Effector CD4-positive, alpha-beta T cell (primary cell): Measurements from ENCODE around the gene GPR135.
A peak's percentile ranks its signal among the peaks of the same experiment; 100 is the strongest.
"Not testable (repeated sequence)": the region's sequence is repeated elsewhere in the genome, so short reads cannot be mapped to it uniquely, and the experiment has no call there.

ENCODE experiments used
- DNase-seq: peaks from one replicate; pipeline ENCODE4 v3.0.0-alpha.2; 2020

GPR135 gene

GRCh38 chr14:59464486-59465315, 479 bp downstream of the GPR135 start:
- DNase-seq = peak; percentile 40

- DNase-seq = no peak
Measured at GRCh38 chr14:59463787-59464485, 1.2 kb downstream of the GPR135 start.

GRCh38 chr14:59461891-59462290, 3.3 kb downstream of the GPR135 start:
- DNase-seq = no peak

- no peak for DNase-seq
Measured at GRCh38 chr14:59460378-59460777, 4.8 kb downstream of the GPR135 start.

- no peak for DNase-seq
Measured at GRCh38 chr14:59458486-59458885, 6.7 kb downstream of the GPR135 start.

GRCh38 chr14:59455411-59455810, 9.8 kb downstream of the GPR135 start:
- DNase-seq = no peak

- DNase-seq = no peak
Measured at GRCh38 chr14:59454139-59454538, 11.0 kb downstream of the GPR135 start.

GRCh38 chr14:59451849-59452248, 13.3 kb downstream of the GPR135 start:
- no peak for DNase-seq

GRCh38 chr14:59450716-59451115, 14.5 kb downstream of the GPR135 start:
- no peak for DNase-seq

- not testable (repeated sequence) for DNase-seq
Measured at GRCh38 chr14:59448673-59449072, 16.5 kb downstream of the GPR135 start.

GRCh38 chr14:59439256-59439965, 25.8 kb downstream of the GPR135 start:
- no peak for DNase-seq

GRCh38 chr14:59438195-59438647, 27.0 kb downstream of the GPR135 start:
- no peak for DNase-seq

GRCh38 chr14:59435987-59436386, 29.2 kb downstream of the GPR135 start:
- no peak for DNase-seq

GRCh38 chr14:59435101-59435500, 30.1 kb downstream of the GPR135 start:
- DNase-seq = no peak

GRCh38 chr14:59429790-59430189, 35.4 kb downstream of the GPR135 start:
- DNase-seq = no peak

GRCh38 chr14:59428581-59429012, 36.6 kb downstream of the GPR135 start:
- DNase-seq = no peak

- no peak for DNase-seq
Measured at GRCh38 chr14:59427653-59428580, 37.3 kb downstream of the GPR135 start.

GRCh38 chr14:59425322-59425935, 39.8 kb downstream of the GPR135 start:
- DNase-seq = no peak

- no peak for DNase-seq
Measured at GRCh38 chr14:59424341-59425071, 40.7 kb downstream of the GPR135 start.

- no peak for DNase-seq
Measured at GRCh38 chr14:59422069-59422881, 42.9 kb downstream of the GPR135 start.
